Smooth muscle cell of the umbilical artery (primary cell): ENCODE results near the gene FOXB2. TPM values are rescaled to one million over a fixed set of nuclear protein-coding genes. Genes with fewer than 3 reads are reported as not detected.

Experiments used
- total RNA-seq: library from RNA; depleted of rRNA; stranded (reverse); fragments of >200 nt; gene quantifications from 2 replicates; pipeline ENCODE4 v1.2.3, GENCODE V29; 2014

FOXB2 gene
- total RNA-seq: not detected in 2 replicates

DNA sequence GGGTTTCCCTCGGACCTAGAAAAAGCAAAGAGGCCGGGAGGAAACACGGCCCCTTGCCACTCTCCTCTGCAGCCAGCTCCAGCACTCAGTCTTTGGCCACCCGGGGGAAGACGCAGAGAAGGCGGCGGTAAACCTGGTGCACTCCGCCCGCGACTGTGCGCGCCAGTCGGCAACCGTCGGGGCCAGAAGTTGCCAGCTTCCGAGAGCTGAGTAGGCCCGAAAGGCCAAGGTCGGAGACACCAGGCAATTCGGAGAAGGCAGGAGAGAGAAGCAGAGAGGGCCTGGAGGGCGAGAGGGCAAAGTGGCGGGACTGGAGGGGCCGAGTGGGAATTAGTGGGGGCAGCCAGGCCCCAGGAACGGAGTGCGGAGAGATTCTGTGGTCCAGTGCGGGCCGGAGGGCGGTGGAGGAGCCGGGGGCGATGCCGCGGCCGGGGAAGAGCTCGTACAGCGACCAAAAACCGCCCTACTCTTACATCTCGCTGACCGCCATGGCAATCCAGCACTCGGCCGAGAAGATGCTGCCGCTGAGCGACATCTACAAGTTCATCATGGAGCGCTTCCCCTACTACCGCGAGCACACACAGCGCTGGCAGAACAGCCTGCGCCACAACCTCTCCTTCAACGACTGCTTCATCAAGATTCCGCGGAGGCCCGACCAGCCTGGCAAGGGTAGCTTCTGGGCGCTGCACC, at the start of gene FOXB2:
Gene FOXB2 (plus strand): TSS at position 420 of the 690 bp plus-strand sequence. CDS start 0 bp downstream, at position 420.

Other genes with a start within 250 kb of the FOXB2 start
- gene PRUNE2, start 113.5 kb upstream of the FOXB2 start, total RNA-seq: 6.2 and 8.8 TPM in 2 replicates
- 28.2 and 37.2 TPM in 2 replicates for gene VPS13A, start 157.9 kb downstream of the FOXB2 start, total RNA-seq